NCI-H446 treated with DMSO at 0.1 percent for 48 hours (cell line): ENCODE results near the gene COA1.
"Not testable (repeated sequence)": the region's sequence is repeated elsewhere in the genome, so short reads cannot be mapped to it uniquely, and the experiment has no call there.

Experiments
- DNase-seq: peaks from one replicate; lab custom pipeline; 2025; lab: John Stamatoyannopoulos, UW

Gene COA1

GRCh38 chr7:43758029-43758821, 28.9 kb upstream of the COA1 start, which contains the start of gene BLVRA:
Gene BLVRA, plus strand, starts transcription at chr7:43758680. Its CDS starts 12,479 bp downstream, at chr7:43771159.
- no peak for DNase-seq

- no peak for DNase-seq
Observed at GRCh38 chr7:43757073-43757720, 27.9 kb upstream of the COA1 start.

GRCh38 chr7:43756368-43757072, 27.2 kb upstream of the COA1 start:
- no peak for DNase-seq

GRCh38 chr7:43754596-43754995, 25.3 kb upstream of the COA1 start:
- no peak for DNase-seq

- DNase-seq = no peak
Observed at GRCh38 chr7:43753843-43754242, 24.5 kb upstream of the COA1 start.

GRCh38 chr7:43753271-43753810, 24.0 kb upstream of the COA1 start:
- DNase-seq = no peak

- no peak for DNase-seq
Observed at GRCh38 chr7:43752411-43752810, 23.1 kb upstream of the COA1 start.

- DNase-seq = no peak
Observed at GRCh38 chr7:43750016-43750887, 20.9 kb upstream of the COA1 start.

- DNase-seq = no peak
Observed at GRCh38 chr7:43749383-43749940, 20.1 kb upstream of the COA1 start.

- DNase-seq = no peak
Observed at GRCh38 chr7:43747328-43748105, 18.2 kb upstream of the COA1 start.

- DNase-seq = no peak
Observed at GRCh38 chr7:43742692-43743091, 13.4 kb upstream of the COA1 start.

GRCh38 chr7:43737467-43738127, 8.3 kb upstream of the COA1 start:
- DNase-seq = no peak

- DNase-seq = no peak
Observed at GRCh38 chr7:43735802-43736603, 6.7 kb upstream of the COA1 start.

GRCh38 chr7:43735403-43735801, 6.1 kb upstream of the COA1 start:
- no peak for DNase-seq

- not testable (repeated sequence) for DNase-seq
Observed at GRCh38 chr7:43734575-43735332, 5.4 kb upstream of the COA1 start.

GRCh38 chr7:43731494-43731893, 2.2 kb upstream of the COA1 start:
- not testable (repeated sequence) for DNase-seq

GRCh38 chr7:43729924-43730248, 563 bp upstream of the COA1 start:
- no peak for DNase-seq

GRCh38 chr7:43727494-43727893, 1.8 kb downstream of the COA1 start:
- DNase-seq = no peak
